Smooth muscle cell (in vitro differentiated cells): ENCODE results near the gene SMARCD2. TPM values are rescaled to one million over a fixed set of nuclear protein-coding genes. Genes with fewer than 3 reads are reported as not detected.

ENCODE experiments used
- DNase-seq: peaks from one replicate; lab custom pipeline; 2025; ENCODE audit not compliant: unreplicated experiment; lab: John Stamatoyannopoulos, UW
- H2AFZ ChIP-seq: fragments of 200-600 bp; sonication (generic); 2 replicates; pipeline ENCODE4 v1.6.0; 2016; ENCODE audit warnings: antibody characterized with exemption, low read depth, mild to moderate bottlenecking
- H3F3A ChIP-seq: fragments of 200-600 bp; sonication (generic); 2 replicates; pipeline ENCODE4 v1.6.0; 2017; ENCODE audit warnings: antibody characterized with exemption, low read depth
- H3K27ac ChIP-seq: fragments of 200-600 bp; sonication (generic); 2 replicates; pipeline ENCODE4 v1.5.1; 2016; ENCODE audit warnings: low read depth, mild to moderate bottlenecking
- H3K27me3 ChIP-seq: fragments of 200-600 bp; sonication (generic); 2 replicates; pipeline ENCODE4 v1.6.1; 2016; ENCODE audit warnings: low read depth, mild to moderate bottlenecking
- H3K36me3 ChIP-seq: fragments of 200-600 bp; sonication (generic); 2 replicates; pipeline ENCODE4 v1.5.1; 2016; ENCODE audit warnings: low read depth
- H3K4me1 ChIP-seq: fragments of 200-600 bp; sonication (generic); 2 replicates; pipeline ENCODE4 v1.5.1; 2016; ENCODE audit warnings: low read depth
- H3K4me2 ChIP-seq: fragments of 200-600 bp; sonication (generic); 2 replicates; pipeline ENCODE4 v1.6.0; 2016; ENCODE audit warnings: mild to moderate bottlenecking
- H3K4me3 ChIP-seq: fragments of 200-600 bp; sonication (generic); 2 replicates; pipeline ENCODE4 v1.5.1; 2016; ENCODE audit warnings: mild to moderate bottlenecking
- H3K79me2 ChIP-seq: fragments of 200-600 bp; sonication (generic); 2 replicates; pipeline ENCODE4 v1.6.0; 2016; ENCODE audit warnings: low read depth, mild to moderate bottlenecking
- H3K9ac ChIP-seq: fragments of 200-600 bp; sonication (generic); 2 replicates; pipeline ENCODE4 v1.6.0; 2016; ENCODE audit warnings: low read depth
- H3K9me3 ChIP-seq: fragments of 200-600 bp; sonication (generic); replicated peaks from 2 replicates; pipeline ENCODE4 v1.5.1; 2016; ENCODE audit warnings: low read depth
- H4K20me1 ChIP-seq: fragments of 200-600 bp; sonication (generic); 2 replicates; pipeline ENCODE4 v1.6.0; 2016; ENCODE audit warnings: low read depth
- WGBS: methylation state at CpG from one replicate; pipeline ENCODE4 v1.1.7; 2016; ENCODE audit warnings: low lambda C conversion rate; 5-methylcytosine and 5-hydroxymethylcytosine counted together
- polyA plus RNA-seq: library from polyadenylated mRNA; unstranded; fragments of >200 nt; fragmentation: Nextera tagmentation; extraction: Ambion mirVana; gene quantifications from 2 replicates; pipeline ENCODE4 v1.2.1, GENCODE V29; 2016
- total RNA-seq: library from RNA; depleted of rRNA; stranded (reverse); fragments of >200 nt; gene quantifications from 2 replicates; pipeline ENCODE4 v1.2.3, GENCODE V29; 2014
- TF ChIP-seq, protein P1 (sequence below): fragments of 200-600 bp; sonication (generic); IDR thresholded peaks from 2 replicates; pipeline ENCODE4 v1.5.1; 2017; ENCODE audit warnings: borderline replicate concordance, mild to moderate bottlenecking, antibody characterized with exemption; ENCODE audit not compliant: insufficient read depth, poor library complexity, severe bottlenecking

SMARCD2 gene
- total and polyA plus RNA-seq, 2 experiments from 2014 or later, result 41.9 to 43.7 TPM

DNA sequence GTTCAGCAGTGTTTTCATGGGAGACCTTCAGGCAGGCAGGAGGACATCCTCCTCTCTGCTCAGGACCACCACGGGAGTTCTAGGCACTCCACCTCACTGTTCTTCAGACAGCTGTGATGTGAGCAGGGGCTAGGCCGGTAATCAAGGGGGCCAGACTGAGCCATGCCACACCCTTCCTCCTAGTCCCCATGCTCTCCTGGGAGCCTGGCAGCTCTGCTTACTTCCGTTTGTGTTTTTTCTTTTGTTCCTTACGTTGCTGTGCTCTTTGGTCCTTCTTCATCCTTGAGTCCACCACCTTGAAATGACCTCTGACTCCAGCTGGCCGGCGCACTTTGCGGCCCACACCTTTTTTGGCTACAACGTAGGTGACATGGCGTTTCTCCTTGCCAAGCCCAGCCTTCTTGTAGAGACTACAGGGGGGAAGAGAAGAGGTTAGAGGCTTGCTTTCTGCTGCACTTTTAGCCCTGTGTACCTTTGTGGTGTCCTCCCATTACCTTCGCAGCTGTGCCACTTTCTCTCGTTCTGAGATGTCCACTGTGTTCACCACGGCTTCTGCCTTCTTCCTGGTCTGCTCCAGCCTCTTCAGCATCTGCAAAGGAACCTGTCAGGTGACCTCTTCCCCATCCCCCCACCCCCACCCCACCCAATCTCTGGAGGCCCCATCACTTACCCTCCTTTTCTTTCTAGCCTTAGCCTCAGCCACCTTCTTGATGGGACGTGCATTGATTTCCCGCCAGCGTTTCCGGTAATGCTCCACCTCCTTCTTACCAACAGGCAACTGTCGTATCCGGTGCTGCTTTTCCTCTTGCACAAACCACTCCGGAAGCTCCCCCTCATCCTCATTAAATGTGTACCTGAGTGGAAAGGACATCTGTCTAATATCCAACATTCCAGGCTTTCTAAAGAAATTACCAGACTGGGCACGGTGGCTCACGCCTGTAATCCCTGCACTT lies 22.6 kb downstream of the SMARCD2 start:
- H3K36me3 ChIP-seq, result peaks cover 29% of the 10 kb centered on the region
- no peak overlapping the region for H2AFZ ChIP-seq
- TF ChIP-seq, protein P1, sequence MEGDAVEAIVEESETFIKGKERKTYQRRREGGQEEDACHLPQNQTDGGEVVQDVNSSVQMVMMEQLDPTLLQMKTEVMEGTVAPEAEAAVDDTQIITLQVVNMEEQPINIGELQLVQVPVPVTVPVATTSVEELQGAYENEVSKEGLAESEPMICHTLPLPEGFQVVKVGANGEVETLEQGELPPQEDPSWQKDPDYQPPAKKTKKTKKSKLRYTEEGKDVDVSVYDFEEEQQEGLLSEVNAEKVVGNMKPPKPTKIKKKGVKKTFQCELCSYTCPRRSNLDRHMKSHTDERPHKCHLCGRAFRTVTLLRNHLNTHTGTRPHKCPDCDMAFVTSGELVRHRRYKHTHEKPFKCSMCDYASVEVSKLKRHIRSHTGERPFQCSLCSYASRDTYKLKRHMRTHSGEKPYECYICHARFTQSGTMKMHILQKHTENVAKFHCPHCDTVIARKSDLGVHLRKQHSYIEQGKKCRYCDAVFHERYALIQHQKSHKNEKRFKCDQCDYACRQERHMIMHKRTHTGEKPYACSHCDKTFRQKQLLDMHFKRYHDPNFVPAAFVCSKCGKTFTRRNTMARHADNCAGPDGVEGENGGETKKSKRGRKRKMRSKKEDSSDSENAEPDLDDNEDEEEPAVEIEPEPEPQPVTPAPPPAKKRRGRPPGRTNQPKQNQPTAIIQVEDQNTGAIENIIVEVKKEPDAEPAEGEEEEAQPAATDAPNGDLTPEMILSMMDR, result no peak
- H3K9me3 ChIP-seq, result no peaks in the 10 kb centered on the region
- no peaks in the 10 kb centered on the region for H3K27me3 ChIP-seq
- H3K9ac ChIP-seq, result no peak overlapping the region
- H3K79me2 ChIP-seq, result peaks cover 2% of the 10 kb centered on the region
- no peak overlapping the region for H3K4me3 ChIP-seq
- H3F3A ChIP-seq, result peaks cover 31% of the 10 kb centered on the region
- no peak overlapping the region for H3K4me2 ChIP-seq
- no peaks in the 10 kb centered on the region for H3K4me1 ChIP-seq
- H4K20me1 ChIP-seq, result peaks cover 24% of the 10 kb centered on the region
- WGBS, result 94% methylated on average over 21 of the region's 21 CpGs
- no peak overlapping the region for H3K27ac ChIP-seq
- DNase-seq, result no peak

DNA sequence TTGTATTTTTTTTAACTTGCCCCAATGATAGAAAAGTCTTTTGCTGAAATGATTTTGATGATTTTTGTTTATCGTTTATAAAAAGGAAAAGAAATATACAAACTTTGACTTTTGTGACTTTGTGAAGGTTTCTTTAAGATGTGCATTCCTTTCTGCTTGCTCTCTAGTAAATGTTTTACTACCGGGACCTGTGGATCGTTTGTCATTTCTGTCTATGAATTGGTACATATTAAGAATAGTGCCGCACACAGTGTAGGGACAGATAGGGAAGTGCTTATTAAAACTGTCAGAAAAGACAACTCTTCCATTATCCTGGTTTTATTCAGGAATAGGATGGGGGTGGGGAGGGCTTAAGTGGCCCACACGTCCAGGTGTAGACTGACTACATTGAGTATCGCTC lies 23.4 kb downstream of the SMARCD2 start:
- peaks cover 34% of the 10 kb centered on the region for H3F3A ChIP-seq
- H3K36me3 ChIP-seq, result peaks cover 33% of the 10 kb centered on the region
- WGBS, result 95% methylated on average over 6 of the region's 6 CpGs
- H3K9ac ChIP-seq, result no peak overlapping the region
- H3K9me3 ChIP-seq, result no peaks in the 10 kb centered on the region
- H3K27ac ChIP-seq, result no peak overlapping the region
- no peak overlapping the region for H2AFZ ChIP-seq
- TF ChIP-seq, protein P1, result no peak
- H4K20me1 ChIP-seq, result peaks cover 24% of the 10 kb centered on the region
- no peaks in the 10 kb centered on the region for H3K27me3 ChIP-seq
- no peak for DNase-seq
- H3K4me3 ChIP-seq, result no peak overlapping the region
- no peaks in the 10 kb centered on the region for H3K4me1 ChIP-seq
- H3K79me2 ChIP-seq, result peaks cover 2% of the 10 kb centered on the region
- H3K4me2 ChIP-seq, result no peak overlapping the region

DNA sequence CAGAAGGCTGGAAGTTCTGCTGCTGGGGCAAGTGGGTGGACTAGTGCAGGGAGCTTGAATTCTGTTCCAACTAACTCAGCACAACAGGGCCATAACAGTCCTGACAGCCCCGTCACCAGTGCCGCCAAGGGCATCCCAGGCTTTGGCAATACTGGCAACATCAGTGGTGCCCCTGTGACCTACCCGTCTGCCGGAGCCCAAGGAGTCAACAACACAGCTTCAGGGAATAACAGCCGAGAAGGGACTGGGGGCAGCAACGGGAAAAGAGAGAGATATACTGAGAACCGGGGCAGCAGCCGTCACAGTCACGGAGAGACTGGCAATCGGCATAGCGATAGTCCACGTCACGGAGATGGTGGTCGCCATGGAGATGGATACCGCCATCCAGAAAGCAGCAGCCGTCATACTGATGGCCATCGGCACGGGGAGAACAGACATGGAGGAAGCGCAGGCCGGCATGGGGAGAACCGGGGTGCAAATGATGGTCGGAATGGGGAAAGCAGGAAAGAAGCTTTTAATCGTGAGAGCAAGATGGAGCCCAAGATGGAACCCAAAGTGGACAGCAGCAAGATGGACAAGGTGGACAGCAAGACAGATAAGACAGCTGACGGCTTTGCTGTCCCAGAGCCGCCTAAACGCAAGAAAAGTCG lies 24.6 kb downstream of the SMARCD2 start:
- peaks cover 2% of the 10 kb centered on the region for H3K79me2 ChIP-seq
- H3K9ac ChIP-seq, result no peak overlapping the region
- peaks cover 24% of the 10 kb centered on the region for H4K20me1 ChIP-seq
- no peak for DNase-seq
- no peaks in the 10 kb centered on the region for H3K27me3 ChIP-seq
- H2AFZ ChIP-seq, result no peak overlapping the region
- H3K4me1 ChIP-seq, result no peaks in the 10 kb centered on the region
- peaks cover 34% of the 10 kb centered on the region for H3F3A ChIP-seq
- WGBS, result 97% methylated on average over 27 of the region's 27 CpGs
- H3K4me3 ChIP-seq, result no peak overlapping the region
- H3K9me3 ChIP-seq, result no peaks in the 10 kb centered on the region
- H3K27ac ChIP-seq, result no peak overlapping the region
- peaks cover 41% of the 10 kb centered on the region for H3K36me3 ChIP-seq
- TF ChIP-seq, protein P1, result no peak
- no peak overlapping the region for H3K4me2 ChIP-seq
